ENCODE results near the gene STK24.

Gene STK24

GRCh38 chr13:98485561-98485960, 91.3 kb downstream of the STK24 start:
- no peaks in the 10 kb centered on the region for H3K9me3 Mint-ChIP-seq
- H3K4me1 Mint-ChIP-seq = peaks cover 74% of the 10 kb centered on the region
- no peaks in the 10 kb centered on the region for H3K27me3 Mint-ChIP-seq
- H3K27ac Mint-ChIP-seq = no peak overlapping the region
- H3K4me3 Mint-ChIP-seq = no peak overlapping the region
- no peak for ATAC-seq (ENCODE audit: low read depth)
- DNase-seq (ENCODE audit: low spot score in 2 of 2) = no peak
- H3K36me3 Mint-ChIP-seq = peaks cover 9% of the 10 kb centered on the region

- H3K4me1 Mint-ChIP-seq = peaks cover 68% of the 10 kb centered on the region
- no peaks in the 10 kb centered on the region for H3K27me3 Mint-ChIP-seq
- ATAC-seq (ENCODE audit: low read depth) (no peak), DNase-seq (ENCODE audit: low spot score in 2 of 2) (no peak)
- H3K36me3 Mint-ChIP-seq = peaks cover 4% of the 10 kb centered on the region
- no peaks in the 10 kb centered on the region for H3K9me3 Mint-ChIP-seq
- H3K27ac Mint-ChIP-seq = no peak overlapping the region
- H3K4me3 Mint-ChIP-seq = no peak overlapping the region
These were observed 92.4 kb downstream of the STK24 start for GRCh38 chr13:98484289-98485219.

GRCh38 chr13:98483601-98484288, 93.2 kb downstream of the STK24 start:
- Mint-ChIP-seq H3K9me3 (no peaks in the 10 kb centered on the region), H3K36me3 (peaks cover 4% of the 10 kb centered on the region), H3K27me3 (no peaks in the 10 kb centered on the region), H3K27ac (no peak overlapping the region), H3K4me1 (peaks cover 63% of the 10 kb centered on the region), H3K4me3 (no peak overlapping the region)
- DNase-seq (ENCODE audit: low spot score in 2 of 2) = no peak
- ATAC-seq (ENCODE audit: low read depth) = no peak

GRCh38 chr13:98482476-98483444, 94.1 kb downstream of the STK24 start:
- Mint-ChIP-seq H3K27ac (no peak overlapping the region), H3K36me3 (peaks cover 4% of the 10 kb centered on the region), H3K4me3 (no peak overlapping the region), H3K9me3 (no peaks in the 10 kb centered on the region), H3K4me1 (peaks cover 63% of the 10 kb centered on the region), H3K27me3 (no peaks in the 10 kb centered on the region)
- DNase-seq (ENCODE audit: low spot score in 2 of 2) = no peak
- ATAC-seq (ENCODE audit: low read depth) = peak; percentile 34

GRCh38 chr13:98480915-98481877, 95.7 kb downstream of the STK24 start:
- DNase-seq (ENCODE audit: low spot score in 2 of 2) (no peak), ATAC-seq (ENCODE audit: low read depth) (peak; percentile 20)
- Mint-ChIP-seq H3K4me3 (no peak overlapping the region), H3K27me3 (no peaks in the 10 kb centered on the region), H3K4me1 (peaks cover 66% of the 10 kb centered on the region), H3K27ac (peak overlapping the region; percentile 42), H3K9me3 (no peaks in the 10 kb centered on the region), H3K36me3 (peaks cover 4% of the 10 kb centered on the region)

GRCh38 chr13:98479496-98480003, 97.4 kb downstream of the STK24 start:
- Mint-ChIP-seq H3K27ac (no peak overlapping the region), H3K27me3 (no peaks in the 10 kb centered on the region), H3K4me3 (no peak overlapping the region), H3K9me3 (no peaks in the 10 kb centered on the region), H3K4me1 (peaks cover 57% of the 10 kb centered on the region), H3K36me3 (peaks cover 4% of the 10 kb centered on the region)
- ATAC-seq (ENCODE audit: low read depth) (no peak), DNase-seq (ENCODE audit: low spot score in 2 of 2) (no peak)

- Mint-ChIP-seq H3K27me3 (no peaks in the 10 kb centered on the region), H3K36me3 (peaks cover 12% of the 10 kb centered on the region), H3K9me3 (no peaks in the 10 kb centered on the region), H3K4me1 (peaks cover 50% of the 10 kb centered on the region), H3K4me3 (peak overlapping the region; percentile 55), H3K27ac (peak overlapping the region; percentile 19)
- ATAC-seq (ENCODE audit: low read depth) (no peak), DNase-seq (ENCODE audit: low spot score in 2 of 2) (no peak)
These were observed 98.4 kb downstream of the STK24 start for GRCh38 chr13:98478189-98479129.

GRCh38 chr13:98476538-98476966, 100.4 kb downstream of the STK24 start:
- Mint-ChIP-seq H3K9me3 (no peaks in the 10 kb centered on the region), H3K27ac (peak overlapping the region; percentile 88), H3K4me3 (peak overlapping the region; percentile 56), H3K27me3 (no peaks in the 10 kb centered on the region), H3K4me1 (peaks cover 46% of the 10 kb centered on the region), H3K36me3 (peaks cover 25% of the 10 kb centered on the region)
- ATAC-seq (ENCODE audit: low read depth) (peak; percentile 93), DNase-seq (ENCODE audit: low spot score in 2 of 2) (peak; percentile 27 to 31)

- H3K27me3 Mint-ChIP-seq = no peaks in the 10 kb centered on the region
- peak; percentile 26 for ATAC-seq (ENCODE audit: low read depth)
- H3K27ac Mint-ChIP-seq = peak overlapping the region; percentile 88
- H3K4me1 Mint-ChIP-seq = peaks cover 42% of the 10 kb centered on the region
- peak overlapping the region; percentile 56 for H3K4me3 Mint-ChIP-seq
- H3K9me3 Mint-ChIP-seq = no peaks in the 10 kb centered on the region
- peaks cover 24% of the 10 kb centered on the region for H3K36me3 Mint-ChIP-seq
- DNase-seq (ENCODE audit: low spot score in 2 of 2) = no peak
These were observed 100.8 kb downstream of the STK24 start for GRCh38 chr13:98476106-98476505.

- peaks cover 38% of the 10 kb centered on the region for H3K4me1 Mint-ChIP-seq
- no peaks in the 10 kb centered on the region for H3K9me3 Mint-ChIP-seq
- H3K27me3 Mint-ChIP-seq = no peaks in the 10 kb centered on the region
- H3K27ac Mint-ChIP-seq = no peak overlapping the region
- ATAC-seq (ENCODE audit: low read depth) (no peak), DNase-seq (ENCODE audit: low spot score in 2 of 2) (no peak)
- peaks cover 22% of the 10 kb centered on the region for H3K36me3 Mint-ChIP-seq
- H3K4me3 Mint-ChIP-seq = no peak overlapping the region
These were observed 101.4 kb downstream of the STK24 start for GRCh38 chr13:98475522-98475921.

- H3K36me3 Mint-ChIP-seq = peaks cover 22% of the 10 kb centered on the region
- no peak overlapping the region for H3K4me3 Mint-ChIP-seq
- DNase-seq (ENCODE audit: low spot score in 2 of 2) (no peak), ATAC-seq (ENCODE audit: low read depth) (no peak)
- H3K27me3 Mint-ChIP-seq = no peaks in the 10 kb centered on the region
- peaks cover 37% of the 10 kb centered on the region for H3K4me1 Mint-ChIP-seq
- no peaks in the 10 kb centered on the region for H3K9me3 Mint-ChIP-seq
- no peak overlapping the region for H3K27ac Mint-ChIP-seq
These were observed 102.1 kb downstream of the STK24 start for GRCh38 chr13:98474761-98475160.

GRCh38 chr13:98474292-98474691, 102.6 kb downstream of the STK24 start:
- no peak for DNase-seq (ENCODE audit: low spot score in 2 of 2)
- Mint-ChIP-seq H3K36me3 (peaks cover 22% of the 10 kb centered on the region), H3K4me1 (peaks cover 34% of the 10 kb centered on the region), H3K4me3 (no peak overlapping the region), H3K9me3 (no peaks in the 10 kb centered on the region), H3K27me3 (no peaks in the 10 kb centered on the region), H3K27ac (no peak overlapping the region)
- no peak for ATAC-seq (ENCODE audit: low read depth)
